ENCODE data around the gene ADRB2. TPM values are rescaled to one million over a fixed set of nuclear protein-coding genes. Genes with fewer than 3 reads are reported as not detected.

ADRB2 gene
- total RNA-seq, 4 donors from 2014 or later = 1.1 to 5.1 (median 4.2) TPM

DNA sequence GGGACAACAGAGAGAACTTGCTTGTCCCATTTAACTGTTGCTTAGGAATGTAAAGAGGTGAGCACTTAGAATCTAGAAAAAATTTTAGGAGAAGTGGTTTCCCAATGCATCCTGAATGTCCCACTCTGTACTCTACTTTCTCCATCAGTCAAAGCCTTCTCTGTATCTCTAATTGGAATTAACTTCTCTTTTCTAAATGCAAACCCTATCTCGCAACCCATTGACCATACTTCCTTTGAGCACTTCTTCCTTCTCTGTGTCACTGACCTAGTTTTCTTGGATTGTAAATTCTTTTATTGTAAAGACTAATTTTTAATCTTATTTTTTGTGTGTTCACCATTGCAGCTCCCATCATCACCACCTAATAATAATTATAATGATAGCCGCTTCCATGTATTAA, 33.3 kb downstream of the ADRB2 start:
- TF ChIP-seq, protein P1, sequence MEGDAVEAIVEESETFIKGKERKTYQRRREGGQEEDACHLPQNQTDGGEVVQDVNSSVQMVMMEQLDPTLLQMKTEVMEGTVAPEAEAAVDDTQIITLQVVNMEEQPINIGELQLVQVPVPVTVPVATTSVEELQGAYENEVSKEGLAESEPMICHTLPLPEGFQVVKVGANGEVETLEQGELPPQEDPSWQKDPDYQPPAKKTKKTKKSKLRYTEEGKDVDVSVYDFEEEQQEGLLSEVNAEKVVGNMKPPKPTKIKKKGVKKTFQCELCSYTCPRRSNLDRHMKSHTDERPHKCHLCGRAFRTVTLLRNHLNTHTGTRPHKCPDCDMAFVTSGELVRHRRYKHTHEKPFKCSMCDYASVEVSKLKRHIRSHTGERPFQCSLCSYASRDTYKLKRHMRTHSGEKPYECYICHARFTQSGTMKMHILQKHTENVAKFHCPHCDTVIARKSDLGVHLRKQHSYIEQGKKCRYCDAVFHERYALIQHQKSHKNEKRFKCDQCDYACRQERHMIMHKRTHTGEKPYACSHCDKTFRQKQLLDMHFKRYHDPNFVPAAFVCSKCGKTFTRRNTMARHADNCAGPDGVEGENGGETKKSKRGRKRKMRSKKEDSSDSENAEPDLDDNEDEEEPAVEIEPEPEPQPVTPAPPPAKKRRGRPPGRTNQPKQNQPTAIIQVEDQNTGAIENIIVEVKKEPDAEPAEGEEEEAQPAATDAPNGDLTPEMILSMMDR (IDR thresholded peaks at IDR 0.05) = no peak
- no peak for TF ChIP-seq POLR2A (IDR thresholded peaks at IDR 0.05)
- H3K9me3 ChIP-seq = no peaks in the 10 kb centered on the region
- peaks cover 16 to 17% of the 10 kb centered on the region in 2 donors for H3K4me1 ChIP-seq
- no peaks in the 10 kb centered on the region for H3K36me3 ChIP-seq
- no peaks in the 10 kb centered on the region for H3K27me3 ChIP-seq
- no peak for DNase-seq
- H3K4me3 ChIP-seq (replicated peaks in 1 of 3) = no peak overlapping the region
- H3K27ac ChIP-seq = no peak overlapping the region
- intact Hi-C loops (cut with DNase I) = no loop called here
- WGBS, 2 donors = 93 to 94% methylated on average over 2 of the region's 2 CpGs

DNA sequence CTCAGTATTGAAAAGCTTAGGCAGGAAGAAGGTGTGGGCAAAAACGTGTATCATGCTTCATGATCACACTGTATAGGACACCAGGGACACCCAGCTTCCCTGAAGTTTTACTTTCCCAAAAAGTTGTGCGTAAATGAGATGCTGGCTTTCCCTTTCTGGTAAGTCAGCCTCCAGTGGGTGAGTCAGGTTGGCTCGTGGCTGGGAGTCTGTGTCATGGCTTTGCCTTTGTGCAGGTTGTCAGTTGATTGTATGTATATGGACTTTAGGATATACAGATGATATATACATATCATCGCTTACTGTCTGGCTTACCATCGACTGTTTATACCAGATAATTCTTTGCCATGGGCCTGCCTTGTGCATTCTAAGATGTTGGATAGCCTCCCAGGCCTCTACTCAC, 34.2 kb downstream of the ADRB2 start:
- H3K4me1 ChIP-seq = peaks cover 9 to 10% of the 10 kb centered on the region in 2 donors
- 88 to 89% methylated on average over 5 of the region's 5 CpGs for WGBS, 2 donors

GRCh38 chr5:148861088-148861487, 34.7 kb downstream of the ADRB2 start:
- intact Hi-C loops (cut with DNase I) = no loop called here
- WGBS, 2 donors = 94 to 95% methylated on average over 2 of the region's 2 CpGs
- Histone ChIP-seq H3K27me3 (no peaks in the 10 kb centered on the region), H3K27ac (no peak overlapping the region), H3K9me3 (no peaks in the 10 kb centered on the region), H3K4me1 (peaks cover 4 to 5% of the 10 kb centered on the region in 2 donors), H3K36me3 (no peaks in the 10 kb centered on the region), H3K4me3 (replicated peaks in 1 of 3) (no peak overlapping the region)
- no peak for TF ChIP-seq POLR2A (IDR thresholded peaks at IDR 0.05)
- TF ChIP-seq, protein P1 (IDR thresholded peaks at IDR 0.05) = no peak
- no peak for DNase-seq

More for the DNA sequence above, 34.2 kb downstream of the ADRB2 start:
- Histone ChIP-seq H3K27ac (no peak overlapping the region), H3K9me3 (no peaks in the 10 kb centered on the region), H3K36me3 (no peaks in the 10 kb centered on the region), H3K4me3 (replicated peaks in 1 of 3) (no peak overlapping the region), H3K27me3 (no peaks in the 10 kb centered on the region)
- no peak for DNase-seq
- TF ChIP-seq POLR2A (IDR thresholded peaks at IDR 0.05) = no peak
- TF ChIP-seq, protein P1 (IDR thresholded peaks at IDR 0.05) = no peak
- intact Hi-C loops (cut with DNase I) = no loop called here

- H3K4me1 ChIP-seq = no peaks in the 10 kb centered on the region
- intact Hi-C loops (cut with DNase I) = no loop called here
- H3K27me3 ChIP-seq = no peaks in the 10 kb centered on the region
- H3K4me3 ChIP-seq (replicated peaks in 1 of 3) = no peak overlapping the region
- no peak for TF ChIP-seq POLR2A (IDR thresholded peaks at IDR 0.05)
- DNase-seq = no peak
- WGBS, 2 donors = 90 to 93% methylated on average over 3 of the region's 3 CpGs
- H3K36me3 ChIP-seq = no peaks in the 10 kb centered on the region
- no peaks in the 10 kb centered on the region for H3K9me3 ChIP-seq
- H3K27ac ChIP-seq = no peak overlapping the region
Observed at GRCh38 chr5:148861696-148862095, 35.3 kb downstream of the ADRB2 start.

DNA sequence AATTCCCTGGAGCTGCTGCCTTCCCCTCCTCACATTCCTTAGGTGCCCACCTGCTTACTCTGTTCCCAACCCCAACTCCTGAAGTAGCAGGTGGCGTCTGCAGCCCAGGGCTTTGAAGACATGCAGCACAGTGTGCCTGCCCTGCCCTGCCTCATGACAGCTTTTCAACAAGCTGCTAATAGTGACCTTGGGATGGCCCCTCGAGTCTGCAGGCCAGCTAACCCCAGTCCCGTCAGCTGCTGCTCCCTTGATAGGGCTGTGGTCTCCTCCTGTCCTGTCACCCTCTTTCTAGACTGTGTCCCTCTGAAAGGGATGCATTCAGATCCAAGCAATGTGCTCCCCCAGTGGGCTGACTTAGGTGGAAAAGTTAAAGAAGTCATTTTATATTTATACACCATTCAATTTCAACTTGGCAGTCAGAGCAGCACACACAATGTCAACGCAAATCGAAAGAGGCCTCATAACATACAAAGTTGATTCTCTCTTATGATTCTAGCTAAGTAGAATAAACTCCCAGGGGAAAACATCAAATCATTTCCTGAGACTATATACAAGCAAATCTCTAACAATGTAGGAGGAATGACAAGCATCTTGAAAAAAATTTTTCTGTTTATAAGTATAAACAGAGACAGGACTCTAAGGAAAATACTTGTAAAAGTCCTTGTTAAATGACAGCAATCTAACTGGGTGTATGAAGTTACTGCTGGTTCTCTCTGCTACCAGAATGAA, 37.9 kb downstream of the ADRB2 start:
- intact Hi-C loops (cut with DNase I) = no loop called here
- DNase-seq = no peak
- H3K27ac ChIP-seq = no peak overlapping the region
- no peak overlapping the region for H3K4me3 ChIP-seq (replicated peaks in 1 of 3)
- H3K9me3 ChIP-seq = no peaks in the 10 kb centered on the region
- no peaks in the 10 kb centered on the region for H3K4me1 ChIP-seq
- no peaks in the 10 kb centered on the region for H3K27me3 ChIP-seq
- TF ChIP-seq, protein P1 (IDR thresholded peaks at IDR 0.05) = no peak
- no peak for TF ChIP-seq POLR2A (IDR thresholded peaks at IDR 0.05)
- 67 to 76% methylated on average over 5 of the region's 5 CpGs for WGBS, 2 donors
- H3K36me3 ChIP-seq = no peaks in the 10 kb centered on the region
